Adrenal gland (tissue), 5 donors: ENCODE measurements around the gene DAAM2.

ENCODE experiments used
- POLR2A ChIP-seq, 2 donors: fragments of 450-650 bp; IDR thresholded peaks; one replicate each; pipeline ENCODE4 v1.6.1; 2017; ENCODE audit warnings: antibody characterized with exemption in 2 of 2, mild to moderate bottlenecking in 2 of 2, moderate library complexity in 1 of 2
- TF ChIP-seq, protein P1 (sequence below), 6 experiments: fragments of 450-650 bp in 4 of 6; fragments of 200-600 bp in 2 of 6; sonication (generic) in 1 of 6; IDR thresholded peaks; 1 replicate in 5 of 6; 2 replicates in 1 of 6; pipeline versions ENCODE4 v1.5.1 to v1.8.0; 2016 to 2021; ENCODE audit warnings: antibody characterized with exemption in 6 of 6, mild to moderate bottlenecking in 2 of 6, moderate library complexity in 1 of 6
- donor health status: DM: no; HTN: no; CAD: no.

DNA sequence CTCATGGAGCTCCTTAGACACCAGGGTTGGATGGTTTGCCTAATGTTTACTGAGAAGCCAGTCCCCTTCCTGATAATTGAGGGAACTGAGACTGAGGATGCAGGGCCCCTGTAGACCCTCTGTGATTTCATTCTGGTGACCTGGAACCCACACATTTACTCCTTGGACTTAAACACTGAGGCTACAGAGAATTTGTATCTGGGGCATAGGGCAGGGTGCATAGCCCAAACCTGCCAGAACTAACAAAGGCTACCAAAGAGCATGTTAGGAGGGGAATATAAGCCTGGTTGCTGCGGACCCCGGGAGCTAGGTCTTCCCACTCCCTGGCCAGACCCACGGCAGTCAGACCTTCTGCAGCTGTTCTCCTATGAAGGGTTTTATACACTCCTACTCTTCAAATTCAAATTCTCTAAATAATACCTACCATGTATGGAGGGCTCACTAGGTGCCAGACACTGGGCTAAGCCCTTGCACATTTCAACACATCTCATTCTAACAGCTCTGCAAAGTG is 19.7 kb downstream of the DAAM2 start:
- TF ChIP-seq, protein P1, sequence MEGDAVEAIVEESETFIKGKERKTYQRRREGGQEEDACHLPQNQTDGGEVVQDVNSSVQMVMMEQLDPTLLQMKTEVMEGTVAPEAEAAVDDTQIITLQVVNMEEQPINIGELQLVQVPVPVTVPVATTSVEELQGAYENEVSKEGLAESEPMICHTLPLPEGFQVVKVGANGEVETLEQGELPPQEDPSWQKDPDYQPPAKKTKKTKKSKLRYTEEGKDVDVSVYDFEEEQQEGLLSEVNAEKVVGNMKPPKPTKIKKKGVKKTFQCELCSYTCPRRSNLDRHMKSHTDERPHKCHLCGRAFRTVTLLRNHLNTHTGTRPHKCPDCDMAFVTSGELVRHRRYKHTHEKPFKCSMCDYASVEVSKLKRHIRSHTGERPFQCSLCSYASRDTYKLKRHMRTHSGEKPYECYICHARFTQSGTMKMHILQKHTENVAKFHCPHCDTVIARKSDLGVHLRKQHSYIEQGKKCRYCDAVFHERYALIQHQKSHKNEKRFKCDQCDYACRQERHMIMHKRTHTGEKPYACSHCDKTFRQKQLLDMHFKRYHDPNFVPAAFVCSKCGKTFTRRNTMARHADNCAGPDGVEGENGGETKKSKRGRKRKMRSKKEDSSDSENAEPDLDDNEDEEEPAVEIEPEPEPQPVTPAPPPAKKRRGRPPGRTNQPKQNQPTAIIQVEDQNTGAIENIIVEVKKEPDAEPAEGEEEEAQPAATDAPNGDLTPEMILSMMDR (IDR thresholded peaks at IDR 0.05): no peak
- TF ChIP-seq POLR2A (IDR thresholded peaks at IDR 0.05): no peak
